NK-92 treated with Interleukin-12 subunit alpha and Interleukin-12 subunit beta, amount 100 ng/mL, for 24 hours (cell line): ENCODE data around the gene RIMBP2.

Experiments
- DNase-seq: peaks from one replicate; lab custom pipeline; 2025; lab: John Stamatoyannopoulos, UW

The RIMBP2 gene

DNA sequence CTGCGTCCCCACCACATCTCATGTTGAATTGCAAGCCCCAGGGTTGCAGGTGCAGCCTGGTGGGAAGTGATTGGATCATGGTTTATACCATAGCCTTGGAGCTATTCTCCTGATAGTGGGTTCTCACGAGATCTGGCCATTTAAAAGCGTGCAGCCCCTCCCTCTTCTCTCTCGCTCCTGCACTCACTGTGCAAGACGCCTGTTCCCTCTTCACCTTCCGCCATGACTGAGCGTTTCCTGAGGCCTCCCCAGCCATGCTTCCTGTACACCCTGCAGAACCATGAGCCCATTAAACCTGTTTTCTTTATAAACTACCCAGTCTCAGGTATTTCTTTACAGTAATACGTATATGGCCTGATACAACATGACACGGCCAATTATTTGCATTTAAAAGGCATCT is 146.6 kb downstream of the RIMBP2 start:
- no peak for DNase-seq

DNA sequence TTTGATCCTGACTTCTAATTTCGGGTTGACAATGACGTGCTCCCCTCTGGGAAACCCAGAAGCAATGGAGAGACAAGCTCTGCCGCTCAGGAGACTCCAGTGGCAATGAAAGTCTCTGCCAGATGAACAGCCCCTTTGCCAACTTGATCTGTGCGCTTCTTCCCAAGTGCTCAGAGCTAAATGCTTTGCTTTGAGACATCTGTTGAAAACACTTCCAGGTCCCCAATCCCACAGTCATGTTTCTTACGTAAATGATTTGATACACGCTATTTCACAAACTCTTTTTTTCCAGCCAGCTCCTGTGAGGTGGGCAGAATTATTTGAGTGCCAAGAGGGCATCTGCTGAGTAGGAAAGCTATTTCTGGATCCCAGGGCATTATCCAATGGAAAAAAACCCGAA is 147.6 kb downstream of the RIMBP2 start:
- DNase-seq: no peak

DNA sequence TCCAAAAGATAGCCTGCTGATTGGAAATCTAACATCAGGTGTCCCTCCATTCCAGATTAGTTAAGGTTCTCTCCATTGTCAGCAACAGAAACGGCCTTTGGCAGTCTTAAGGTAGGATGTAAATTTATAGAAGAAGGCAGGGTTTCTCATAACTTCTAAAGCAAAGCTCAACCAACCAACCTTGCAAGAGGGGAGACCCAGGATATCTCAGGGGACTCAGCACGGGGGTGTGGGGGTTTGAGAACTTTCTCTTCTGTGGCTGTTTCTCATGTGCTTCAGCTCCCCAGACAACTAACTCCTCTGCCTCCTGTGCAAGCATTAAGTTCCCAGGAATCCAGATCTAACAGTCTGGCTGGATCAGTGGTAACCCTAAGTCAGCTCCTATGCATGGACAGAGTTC is 148.1 kb downstream of the RIMBP2 start:
- no peak for DNase-seq

DNA sequence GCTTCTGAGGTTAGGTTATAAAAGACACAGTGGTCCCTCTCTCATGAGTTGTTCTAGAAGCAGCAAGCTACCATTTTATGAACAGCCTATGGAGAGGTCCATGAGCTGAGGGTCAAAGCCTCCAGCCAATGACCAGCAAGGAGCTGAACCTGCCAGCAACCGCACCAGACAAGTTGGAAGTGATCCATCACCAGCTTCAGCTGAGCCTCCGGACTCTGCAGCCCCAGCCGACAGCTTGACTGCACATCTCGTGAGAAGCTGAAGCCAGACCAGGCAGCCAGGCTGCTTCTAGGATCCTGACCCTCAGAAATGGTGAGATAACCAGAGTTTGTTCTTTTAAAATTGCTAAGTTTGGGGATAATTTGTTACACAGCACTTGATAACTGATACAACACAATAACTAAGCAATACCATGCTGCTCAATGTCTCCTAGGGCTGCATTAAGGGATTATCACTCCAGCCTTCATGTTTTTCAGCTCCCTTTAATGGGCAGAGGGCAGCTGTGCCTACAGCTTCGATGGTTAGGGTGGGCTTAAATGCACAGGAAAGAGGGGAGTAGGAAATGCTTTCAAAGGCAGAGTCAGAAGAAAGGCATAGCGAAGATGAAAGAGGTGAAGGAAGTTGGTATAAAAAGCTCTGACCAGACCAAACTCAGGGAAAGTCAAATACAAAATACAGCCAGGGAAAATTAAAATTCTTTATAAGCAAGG is 149.5 kb downstream of the RIMBP2 start:
- no peak for DNase-seq

DNA sequence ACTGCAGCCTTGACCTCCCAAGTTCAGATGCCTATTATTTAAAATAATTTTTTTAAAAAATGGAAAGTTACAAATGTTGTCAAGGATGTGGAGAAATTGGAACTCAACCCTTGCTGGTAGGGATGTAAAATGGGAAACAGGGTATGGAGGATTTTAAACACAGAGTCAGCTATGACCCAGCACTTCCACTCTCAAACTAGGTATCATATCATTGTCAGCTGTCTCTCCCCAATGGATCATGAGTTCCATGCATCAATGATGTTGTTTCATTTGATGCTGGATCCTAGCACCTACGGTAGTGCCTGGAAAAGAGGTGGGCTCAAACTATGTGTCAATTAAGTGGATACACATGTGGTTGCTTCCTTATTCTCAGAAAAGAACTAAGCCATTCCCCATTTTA is 150.9 kb downstream of the RIMBP2 start:
- DNase-seq: no peak

DNA sequence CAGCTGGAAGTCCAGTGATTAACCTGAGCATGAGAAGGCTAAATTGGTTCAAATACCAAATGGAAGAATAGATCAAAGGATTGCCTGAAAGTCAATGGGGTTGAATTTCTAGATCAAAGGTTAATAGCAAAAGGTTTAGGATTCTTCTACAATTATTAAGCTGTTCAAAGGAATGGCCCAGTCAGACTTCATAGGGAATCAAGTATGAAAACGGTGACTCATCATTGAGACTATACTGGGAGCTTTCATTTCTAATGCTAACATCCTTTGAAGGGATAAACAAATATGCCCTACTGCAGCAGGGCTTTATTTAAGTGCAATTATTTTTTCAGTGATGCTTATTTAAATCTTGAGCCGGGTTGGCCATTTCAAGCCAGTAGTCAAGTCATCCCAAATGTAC is 152.8 kb downstream of the RIMBP2 start:
- no peak for DNase-seq

DNA sequence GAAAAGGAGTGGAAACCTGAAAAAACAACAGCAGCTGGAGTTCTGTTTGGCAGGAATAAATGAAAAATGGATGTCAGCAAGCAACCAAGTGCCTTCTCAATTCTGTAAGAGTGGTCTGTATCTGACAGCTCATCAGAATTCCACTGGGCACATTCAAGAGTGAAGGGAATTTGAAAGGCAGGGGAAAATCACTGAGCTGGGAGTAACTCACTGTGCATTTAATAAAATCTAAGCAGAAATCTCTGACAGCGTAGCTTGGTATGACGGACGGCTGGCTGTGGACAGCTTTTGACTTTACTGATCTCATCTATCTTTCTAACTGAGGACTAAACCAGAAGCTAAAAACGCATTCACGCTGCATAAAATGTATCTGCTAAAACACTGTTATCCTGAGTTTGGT is 153.4 kb downstream of the RIMBP2 start:
- DNase-seq: no peak

DNA sequence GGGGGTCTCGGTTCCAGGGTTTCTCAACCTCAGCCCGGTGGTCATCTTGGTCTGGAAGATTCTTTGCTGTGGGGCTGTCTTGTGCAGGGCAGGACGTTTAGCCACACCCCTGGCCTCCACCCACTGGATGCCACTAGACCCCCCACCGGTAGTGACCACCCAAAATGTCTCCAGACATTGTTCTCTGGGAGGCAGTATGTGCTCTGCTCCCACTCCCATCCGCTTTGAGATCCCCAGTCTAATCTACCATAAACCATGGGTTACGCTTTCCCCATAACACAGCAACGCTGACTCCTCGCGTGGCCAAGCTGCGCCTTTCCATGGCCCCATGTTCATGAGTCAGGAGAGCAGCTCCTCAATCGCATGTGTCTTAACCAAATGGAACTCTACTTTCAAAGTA is 155.8 kb downstream of the RIMBP2 start:
- DNase-seq: no peak

DNA sequence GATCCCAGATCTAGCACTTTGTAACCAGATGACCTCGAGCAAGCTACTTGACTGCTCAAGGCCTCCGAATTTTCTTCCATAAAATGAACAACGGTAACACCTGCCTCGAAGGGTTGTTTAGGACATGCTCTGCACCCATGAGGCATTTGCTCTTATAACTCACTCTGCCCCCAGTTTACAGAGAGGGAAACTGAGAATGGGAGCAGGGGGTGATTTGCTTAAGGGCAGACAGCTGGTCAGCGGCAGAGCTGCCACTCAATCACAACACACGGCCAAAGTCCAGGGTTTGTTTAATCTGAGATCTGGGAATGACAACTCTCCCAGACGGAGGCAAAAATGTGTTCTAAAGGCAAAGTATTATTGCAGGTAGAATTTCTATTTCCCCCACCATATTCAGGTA is 156.3 kb downstream of the RIMBP2 start:
- no peak for DNase-seq

DNA sequence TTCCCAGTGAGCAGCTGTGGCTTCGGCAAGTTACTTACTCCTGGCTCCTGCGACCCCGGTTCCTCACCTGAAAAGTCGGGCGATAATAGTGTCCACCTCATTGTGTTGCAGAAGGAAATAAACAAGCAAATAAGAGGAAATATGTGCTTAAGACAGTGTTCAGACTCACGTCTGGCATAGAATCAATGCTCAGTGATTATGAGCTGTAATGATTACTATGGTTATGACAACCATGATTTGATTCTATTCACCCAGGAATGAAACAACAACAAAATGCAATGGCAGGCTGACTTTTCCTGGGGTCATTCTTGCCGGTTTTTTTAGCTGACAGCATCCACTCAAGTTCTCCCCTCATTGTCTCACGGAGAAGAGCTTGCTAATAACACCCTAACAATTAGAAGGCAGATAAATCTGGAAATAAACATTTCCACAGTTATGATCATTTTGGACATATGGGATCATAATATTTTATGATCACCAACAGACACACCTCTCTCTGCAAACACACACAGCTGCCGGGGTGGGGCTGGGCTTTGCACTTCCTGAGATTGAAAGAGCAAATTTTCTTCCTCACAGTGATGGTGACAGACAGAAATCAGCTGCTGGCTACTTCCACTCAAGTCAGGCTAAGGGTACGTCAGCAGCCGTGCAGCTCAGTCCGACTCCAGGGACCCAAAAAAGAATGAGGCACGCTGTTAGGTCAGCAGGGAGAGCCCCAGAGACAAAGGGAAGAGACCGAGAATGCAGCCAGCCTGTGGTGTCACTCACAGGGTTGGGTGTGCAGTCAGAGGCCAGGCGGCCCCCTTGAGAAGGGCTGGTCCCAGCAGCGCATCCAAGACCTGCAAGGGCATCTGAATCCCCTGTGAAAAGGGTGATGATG is 158.0 kb downstream of the RIMBP2 start:
- DNase-seq: no peak

DNA sequence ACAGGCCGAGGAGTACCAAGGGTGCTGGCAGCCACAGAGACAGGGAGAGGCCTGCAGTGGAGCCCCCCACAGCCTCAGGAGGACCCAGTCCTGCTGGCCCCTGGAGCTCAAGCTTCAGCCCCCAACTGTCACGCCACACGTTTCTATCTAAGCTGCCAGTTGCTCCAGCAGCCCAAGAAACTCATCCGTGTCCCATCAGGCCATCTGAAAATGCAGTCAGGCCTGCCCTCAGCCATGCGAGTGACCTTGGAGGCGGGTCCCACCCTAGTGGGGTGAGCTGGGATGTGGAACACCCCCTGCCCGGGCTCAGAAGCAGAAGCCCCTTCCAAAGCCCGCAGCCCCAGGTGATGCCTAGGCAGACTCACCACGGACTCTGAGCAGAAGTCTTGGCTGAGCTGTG is 158.9 kb downstream of the RIMBP2 start:
- no peak for DNase-seq

DNA sequence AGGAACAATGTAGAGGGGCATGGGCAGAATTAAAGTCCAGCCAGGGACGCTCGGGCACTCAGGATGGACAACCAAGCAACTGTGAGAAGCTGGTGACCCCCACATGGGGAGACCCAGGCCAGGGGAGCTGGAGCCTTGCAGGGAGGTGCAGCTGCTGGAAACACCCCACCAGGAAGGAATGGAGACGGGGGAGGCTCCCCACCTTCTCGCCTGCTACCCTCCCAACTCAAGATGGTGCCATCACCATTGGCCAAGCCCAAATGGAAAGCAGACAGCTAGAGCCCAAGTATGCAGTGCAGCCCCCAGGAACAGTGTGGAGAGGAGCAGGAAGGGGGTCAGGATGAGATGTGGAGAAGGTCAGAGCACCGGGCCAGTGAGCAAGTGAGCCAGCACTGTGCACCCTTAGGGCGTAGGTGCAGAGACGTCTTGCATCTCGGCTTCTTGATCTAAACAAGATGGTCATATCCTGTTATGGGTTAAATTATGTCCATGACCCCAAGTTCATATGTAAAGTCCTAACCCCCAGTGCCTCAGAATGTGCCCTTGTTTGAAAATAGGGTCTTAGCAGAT is 159.5 kb downstream of the RIMBP2 start:
- no peak for DNase-seq

DNA sequence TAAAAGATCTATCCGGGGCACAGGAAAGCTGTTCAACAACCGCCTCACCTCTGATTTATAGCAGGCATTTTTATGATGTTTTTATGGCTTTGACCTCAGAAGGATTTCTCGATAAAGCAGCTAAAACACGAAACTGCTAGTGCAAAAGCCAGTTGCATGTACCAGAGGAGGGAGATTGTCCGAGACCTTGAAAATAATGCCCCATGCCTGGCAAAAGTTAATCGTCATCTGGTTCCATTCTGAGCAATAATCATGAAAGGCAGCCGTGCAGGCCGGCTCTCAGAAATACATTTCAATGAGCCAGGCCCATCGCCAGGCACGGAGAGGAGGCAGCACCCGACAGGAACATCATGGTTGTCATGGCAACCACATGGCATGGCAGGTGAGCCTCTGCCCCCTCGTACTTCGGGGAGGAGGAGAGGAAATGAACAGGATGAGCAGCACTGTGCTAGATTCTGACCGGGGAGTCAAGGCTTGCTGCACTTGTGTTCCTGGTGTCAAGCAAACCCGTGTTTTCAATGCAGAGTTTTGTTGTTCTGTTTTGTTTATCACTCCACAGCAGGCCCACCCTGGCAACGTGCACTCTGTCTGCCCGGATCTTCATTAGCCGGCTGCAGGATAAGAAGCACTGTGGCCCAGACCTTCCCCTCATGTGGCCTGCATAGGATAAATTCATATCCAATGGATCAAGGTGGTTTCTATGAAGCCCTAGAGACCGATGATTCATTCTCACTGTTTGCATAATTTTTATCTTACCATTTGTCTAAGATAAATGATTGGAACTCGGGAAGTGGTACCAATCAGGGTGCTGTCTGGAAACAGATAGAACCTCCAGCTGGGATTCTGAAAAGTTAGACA is 160.2 kb downstream of the RIMBP2 start:
- no peak for DNase-seq

DNA sequence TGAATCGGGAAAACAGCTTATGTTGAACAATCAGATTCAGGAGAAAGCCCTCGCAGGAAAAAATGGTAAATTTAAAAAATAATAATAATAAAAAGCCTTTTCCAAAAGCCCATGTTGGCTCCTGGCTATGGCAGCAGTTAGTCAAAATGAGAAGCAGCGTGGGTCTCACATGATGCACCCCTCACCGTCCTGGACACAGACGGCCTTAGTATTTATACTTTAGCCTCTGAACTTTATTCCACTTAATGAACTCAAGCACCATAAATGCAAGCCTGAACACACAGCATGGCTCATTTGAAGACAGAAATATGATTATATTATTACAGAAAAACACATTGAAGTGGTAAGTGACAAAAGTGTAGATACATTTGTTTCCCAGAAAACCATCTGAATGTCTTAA is 160.9 kb downstream of the RIMBP2 start:
- DNase-seq: no peak

DNA sequence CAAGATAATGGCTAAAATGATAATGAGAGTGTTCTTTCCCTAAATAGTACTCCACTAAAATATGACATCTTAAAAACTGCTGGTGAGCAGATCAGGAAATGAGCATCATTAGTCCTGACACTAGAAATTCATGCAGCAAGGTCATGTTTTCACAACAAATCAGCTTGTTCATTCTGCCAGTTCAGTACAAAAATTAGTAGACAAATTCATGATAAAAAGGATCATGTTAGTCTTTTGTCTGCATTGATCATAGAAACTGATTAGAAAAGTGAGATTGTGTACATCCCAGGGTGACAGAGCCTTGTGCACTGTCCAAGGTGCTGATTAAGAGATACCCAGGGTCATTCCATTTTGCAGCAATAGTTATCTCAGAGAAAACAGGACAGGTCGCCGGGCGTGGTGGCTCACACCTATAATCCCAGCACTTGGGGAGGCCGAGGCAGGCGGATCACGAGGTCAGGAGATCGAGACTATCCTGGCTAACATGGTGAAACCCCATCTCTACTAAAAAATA is 163.6 kb downstream of the RIMBP2 start:
- no peak for DNase-seq

DNA sequence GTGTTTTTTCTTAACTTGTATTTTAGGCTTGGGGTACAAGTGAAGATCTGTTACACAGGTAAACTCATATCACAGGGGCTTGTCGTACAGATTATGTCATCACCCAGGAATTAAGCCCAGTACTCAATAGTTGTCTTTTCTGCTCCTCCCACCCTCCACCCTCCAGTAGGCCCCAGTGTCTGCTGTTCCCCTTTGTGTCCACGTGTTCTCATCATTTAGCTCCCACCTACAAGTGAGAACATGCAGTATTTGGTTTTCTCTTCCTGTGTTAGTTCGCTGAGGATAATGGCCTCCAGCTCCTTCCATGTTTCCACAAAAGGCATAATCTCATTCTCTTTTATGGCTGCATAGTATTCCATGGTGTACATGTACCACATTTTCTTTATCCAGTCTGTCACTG is 166.7 kb downstream of the RIMBP2 start:
- no peak for DNase-seq

DNA sequence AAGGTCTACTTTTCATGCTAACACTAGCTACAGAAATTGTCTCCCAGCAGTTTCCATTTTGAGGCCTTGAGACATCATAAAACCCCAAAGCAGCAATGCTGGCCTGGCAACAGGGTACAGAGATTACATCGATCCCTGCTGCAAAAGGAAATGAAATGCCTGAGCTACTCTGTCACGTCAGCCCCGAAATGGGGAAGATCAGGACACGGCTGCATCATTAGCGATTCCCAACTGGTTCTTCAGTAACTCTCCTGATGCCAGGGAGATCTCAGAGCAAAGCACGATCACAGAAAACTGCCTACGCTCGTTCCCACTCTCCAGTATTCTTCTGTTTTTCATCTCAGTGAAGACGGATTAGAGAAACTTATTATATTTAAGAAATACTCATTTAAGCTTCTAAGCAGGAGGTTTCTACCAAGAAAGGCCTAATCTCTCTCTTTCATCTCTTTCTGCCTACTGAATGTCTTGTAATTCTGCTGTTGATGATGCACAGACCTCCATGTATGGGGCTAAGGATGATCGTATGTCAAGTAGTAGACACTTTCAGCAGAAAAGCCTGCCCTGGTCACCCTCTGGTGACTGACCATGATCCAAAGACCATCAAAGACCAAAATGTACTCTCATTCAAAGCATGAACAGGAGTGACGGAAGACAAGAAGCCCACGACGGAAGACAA is 168.5 kb downstream of the RIMBP2 start:
- no peak for DNase-seq

DNA sequence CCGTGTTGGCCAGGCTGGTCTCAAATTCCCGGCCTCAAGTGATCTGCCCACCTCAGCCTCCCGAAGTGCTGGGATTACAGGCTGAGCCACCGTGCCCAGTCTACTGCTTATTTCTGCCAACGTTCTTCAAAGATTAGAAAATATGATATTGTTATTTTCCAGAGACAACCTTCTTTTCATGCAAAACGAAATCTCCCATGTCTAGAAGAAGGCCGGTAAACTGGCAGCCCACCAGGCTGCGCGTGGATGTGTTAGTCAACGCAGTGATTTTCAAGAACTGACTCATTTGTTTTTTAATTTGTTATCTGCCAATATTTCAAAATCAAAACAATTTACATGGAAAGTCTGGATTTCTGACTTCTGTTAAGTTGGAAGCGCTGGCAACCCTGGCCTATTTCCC is 169.6 kb downstream of the RIMBP2 start:
- DNase-seq: no peak

DNA sequence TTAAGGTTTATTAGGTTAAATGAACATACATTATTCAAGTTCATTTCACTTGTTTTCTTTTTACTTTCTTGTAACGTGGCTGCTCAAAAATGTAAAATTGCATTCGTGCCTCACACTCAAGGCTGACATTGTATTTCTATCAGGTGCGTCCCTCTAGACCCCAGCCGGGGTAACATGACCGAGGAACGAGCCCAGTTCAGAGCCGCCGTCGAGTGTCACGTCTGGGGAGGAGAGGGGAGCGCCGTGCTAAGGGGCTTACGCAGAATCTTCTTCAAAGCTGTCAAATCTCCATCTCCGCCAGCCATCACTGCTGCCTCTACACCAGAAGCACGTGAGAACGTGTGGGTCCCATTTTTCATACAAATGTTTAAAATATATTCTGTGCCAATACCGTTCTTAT is 170.6 kb downstream of the RIMBP2 start:
- no peak for DNase-seq

DNA sequence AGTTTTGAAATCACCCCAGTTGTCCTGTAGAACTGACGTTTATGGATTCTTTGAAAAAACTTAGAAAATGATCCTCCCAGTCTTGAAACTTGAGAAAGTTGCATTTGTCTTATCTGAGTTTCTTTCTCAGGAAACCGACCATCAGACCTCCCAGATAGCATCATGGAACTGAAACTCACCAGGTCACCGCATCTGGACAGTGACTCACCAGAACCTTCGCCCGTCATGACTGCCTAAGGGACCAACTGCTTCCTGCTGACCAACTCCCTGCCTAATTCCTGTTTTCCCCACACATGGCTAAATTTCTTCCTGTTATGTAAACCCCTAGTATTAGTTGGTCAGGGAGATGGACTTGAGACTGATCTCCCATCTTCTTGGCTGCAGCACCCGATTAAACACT is 175.7 kb downstream of the RIMBP2 start:
- no peak for DNase-seq

DNA sequence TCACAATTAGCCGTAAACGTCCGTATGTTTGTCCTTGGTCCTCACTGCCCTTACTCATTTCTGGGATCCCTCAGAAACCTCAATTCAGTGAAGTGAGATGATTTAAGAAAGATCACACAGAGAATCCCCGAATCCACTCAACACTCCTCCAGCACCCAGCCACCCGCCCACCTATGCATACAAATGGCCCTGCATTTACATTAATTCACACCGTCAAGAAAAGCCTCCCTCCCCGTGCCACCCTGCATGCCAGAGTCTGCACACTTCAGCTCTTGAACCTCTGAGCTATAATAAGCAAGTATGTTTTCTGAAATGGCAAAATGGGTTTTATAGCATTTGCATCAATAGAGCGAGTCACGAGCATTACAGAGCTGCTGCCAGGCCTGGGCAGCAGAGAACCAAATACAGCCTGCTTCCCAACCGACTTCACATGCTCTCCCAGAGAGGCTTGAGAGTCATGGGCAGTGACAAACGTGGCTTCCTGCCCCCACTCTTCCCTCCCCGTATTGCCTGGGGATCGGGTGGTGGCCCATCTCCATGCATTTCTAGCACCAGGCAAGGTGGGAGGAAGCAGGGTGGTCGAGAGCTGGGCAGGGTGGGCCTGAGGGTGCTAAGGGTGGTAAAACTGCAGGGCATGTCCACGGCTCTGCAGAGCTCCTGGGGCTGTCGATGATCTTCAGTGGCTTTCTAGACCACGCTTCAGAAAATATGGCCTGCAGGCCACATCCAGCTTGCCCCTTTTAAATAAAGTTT is 177.6 kb downstream of the RIMBP2 start:
- no peak for DNase-seq
